Measurements from ENCODE around the gene EXOC3L4.

Gene EXOC3L4

GRCh38 chr14:103126088-103126872, 31.8 kb downstream of the EXOC3L4 start:
- Histone ChIP-seq H3K27me3 (ENCODE audit: insufficient read depth, poor library complexity, severe bottlenecking) (no peaks in the 10 kb centered on the region), H3K4me3 (replicated peaks; ENCODE audit: insufficient read depth, low read length) (no peak overlapping the region), H3K27ac (replicated peaks) (no peak overlapping the region)
- no peak for TF ChIP-seq POLR2AphosphoS5 (IDR thresholded peaks at IDR 0.05; ENCODE audit: low read depth)
- no peak for TF ChIP-seq SPI1 (IDR thresholded peaks at IDR 0.05; ENCODE audit: borderline replicate concordance, low read depth)
- no peak for TF ChIP-seq REST (IDR thresholded peaks at IDR 0.05; ENCODE audit: insufficient replicate concordance, low read depth)
- TF ChIP-seq CTCF (IDR thresholded peaks at IDR 0.05; ENCODE audit: insufficient read depth, low read length) = no peak
- no peak for TF ChIP-seq GABPA (IDR thresholded peaks at IDR 0.05; ENCODE audit: low read depth)
- no peak for DNase-seq (ENCODE audit: low read depth in 1 of 2, low spot score in 1 of 2)

- Histone ChIP-seq H3K4me3 (replicated peaks; ENCODE audit: insufficient read depth, low read length) (no peak overlapping the region), H3K27ac (replicated peaks) (no peak overlapping the region), H3K27me3 (ENCODE audit: insufficient read depth, poor library complexity, severe bottlenecking) (no peaks in the 10 kb centered on the region)
- no peak for DNase-seq (ENCODE audit: low read depth in 1 of 2, low spot score in 1 of 2)
- no peak for TF ChIP-seq POLR2AphosphoS5 (IDR thresholded peaks at IDR 0.05; ENCODE audit: low read depth)
- no peak for TF ChIP-seq GABPA (IDR thresholded peaks at IDR 0.05; ENCODE audit: low read depth)
- no peak for TF ChIP-seq SPI1 (IDR thresholded peaks at IDR 0.05; ENCODE audit: borderline replicate concordance, low read depth)
- TF ChIP-seq CTCF (IDR thresholded peaks at IDR 0.05; ENCODE audit: insufficient read depth, low read length) = no peak
- TF ChIP-seq REST (IDR thresholded peaks at IDR 0.05; ENCODE audit: insufficient replicate concordance, low read depth) = no peak
Observed at GRCh38 chr14:103126873-103127304, 32.4 kb downstream of the EXOC3L4 start.

GRCh38 chr14:103127356-103127755, 32.8 kb downstream of the EXOC3L4 start:
- TF ChIP-seq SPI1 (IDR thresholded peaks at IDR 0.05; ENCODE audit: borderline replicate concordance, low read depth) = no peak
- TF ChIP-seq REST (IDR thresholded peaks at IDR 0.05; ENCODE audit: insufficient replicate concordance, low read depth) = no peak
- TF ChIP-seq CTCF (IDR thresholded peaks at IDR 0.05; ENCODE audit: insufficient read depth, low read length) = no peak
- no peak for TF ChIP-seq GABPA (IDR thresholded peaks at IDR 0.05; ENCODE audit: low read depth)
- no peak for TF ChIP-seq POLR2AphosphoS5 (IDR thresholded peaks at IDR 0.05; ENCODE audit: low read depth)
- no peak for DNase-seq (ENCODE audit: low read depth in 1 of 2, low spot score in 1 of 2)
- no peak overlapping the region for H3K4me3 ChIP-seq (replicated peaks; ENCODE audit: insufficient read depth, low read length)
- no peak overlapping the region for H3K27ac ChIP-seq (replicated peaks)
- H3K27me3 ChIP-seq (ENCODE audit: insufficient read depth, poor library complexity, severe bottlenecking) = no peaks in the 10 kb centered on the region

Measured in HL-60 (cell line).